ENCODE measurements around the gene C2CD3. TPM values are rescaled to one million over a fixed set of nuclear protein-coding genes. Genes with fewer than 3 reads are reported as not detected.
"Not testable (repeated sequence)": the region's sequence is repeated elsewhere in the genome, so short reads cannot be mapped to it uniquely, and the experiment has no call there.

C2CD3 gene
- total RNA-seq, 1 donor from 2014 or later, result 13.8 TPM

- no peaks in the 10 kb centered on the region for H3K27me3 ChIP-seq (ENCODE audit: low read depth)
- no peaks in the 10 kb centered on the region for H3K4me1 ChIP-seq
- H3K27ac ChIP-seq (replicated peaks), result no peak overlapping the region
- peaks cover 45% of the 10 kb centered on the region for H3K36me3 ChIP-seq
- H3K9me3 ChIP-seq (replicated peaks), result no peaks in the 10 kb centered on the region
- intact Hi-C loops (cut with micrococcal nuclease), result no loop called here
- TF ChIP-seq CTCF (IDR thresholded peaks at IDR 0.05; ENCODE audit: borderline replicate concordance), result no peak
- no peak for DNase-seq
- H3K4me3 ChIP-seq, result no peak overlapping the region
These were observed 38.0 kb downstream of the C2CD3 start for GRCh38 chr11:74132833-74133232.

GRCh38 chr11:74129121-74129520 lies 41.7 kb downstream of the C2CD3 start:
- H3K4me1 ChIP-seq; H3K27ac ChIP-seq (replicated peaks); H3K4me3 ChIP-seq; DNase-seq; H3K9me3 ChIP-seq (replicated peaks); H3K27me3 ChIP-seq (ENCODE audit: low read depth); intact Hi-C loops (cut with micrococcal nuclease): not testable (repeated sequence)
- H3K36me3 ChIP-seq, result peaks cover 29% of the 10 kb centered on the region

GRCh38 chr11:74123008-74123448 lies 47.8 kb downstream of the C2CD3 start:
- Histone ChIP-seq H3K27me3 (ENCODE audit: low read depth) (no peaks in the 10 kb centered on the region), H3K27ac (replicated peaks) (no peak overlapping the region), H3K4me3 (no peak overlapping the region), H3K9me3 (replicated peaks) (no peaks in the 10 kb centered on the region), H3K36me3 (peaks cover 22% of the 10 kb centered on the region), H3K4me1 (peaks cover 7% of the 10 kb centered on the region)
- DNase-seq, result no peak
- intact Hi-C loops (cut with micrococcal nuclease), result no loop called here
- no peak for TF ChIP-seq CTCF (IDR thresholded peaks at IDR 0.05; ENCODE audit: borderline replicate concordance)

GRCh38 chr11:74121804-74122203 lies 49.0 kb downstream of the C2CD3 start:
- peaks cover 7% of the 10 kb centered on the region for H3K4me1 ChIP-seq
- H3K27ac ChIP-seq (replicated peaks), result no peak overlapping the region
- peaks cover 31% of the 10 kb centered on the region for H3K36me3 ChIP-seq
- TF ChIP-seq CTCF (IDR thresholded peaks at IDR 0.05; ENCODE audit: borderline replicate concordance), result no peak
- no peak overlapping the region for H3K4me3 ChIP-seq
- no peak for DNase-seq
- no peaks in the 10 kb centered on the region for H3K9me3 ChIP-seq (replicated peaks)
- no peaks in the 10 kb centered on the region for H3K27me3 ChIP-seq (ENCODE audit: low read depth)
- intact Hi-C loops (cut with micrococcal nuclease), result no loop called here

GRCh38 chr11:74120260-74121035 lies 50.4 kb downstream of the C2CD3 start:
- H3K4me3 ChIP-seq; DNase-seq; H3K9me3 ChIP-seq (replicated peaks); H3K27ac ChIP-seq (replicated peaks); H3K4me1 ChIP-seq; H3K27me3 ChIP-seq (ENCODE audit: low read depth); intact Hi-C loops (cut with micrococcal nuclease): not testable (repeated sequence)
- peaks cover 44% of the 10 kb centered on the region for H3K36me3 ChIP-seq

- no peak for TF ChIP-seq CTCF (IDR thresholded peaks at IDR 0.05; ENCODE audit: borderline replicate concordance)
- peaks cover 2% of the 10 kb centered on the region for H3K4me1 ChIP-seq
- H3K4me3 ChIP-seq, result no peak overlapping the region
- H3K27me3 ChIP-seq (ENCODE audit: low read depth), result no peaks in the 10 kb centered on the region
- H3K9me3 ChIP-seq (replicated peaks), result peaks cover 6% of the 10 kb centered on the region
- no peak overlapping the region for H3K27ac ChIP-seq (replicated peaks)
- intact Hi-C loops (cut with micrococcal nuclease), result no loop called here
- H3K36me3 ChIP-seq, result peaks cover 73% of the 10 kb centered on the region
- DNase-seq, result no peak
These were observed 54.1 kb downstream of the C2CD3 start for GRCh38 chr11:74116719-74117118.
